ENCODE results near the gene CPEB2. TPM values are rescaled to one million over a fixed set of nuclear protein-coding genes. Genes with fewer than 3 reads are reported as not detected.
A peak's percentile ranks its signal among the peaks of the same experiment; 100 is the strongest.

The CPEB2 gene
- total and polyA plus RNA-seq, 10 of the 15 experiments (the other 5 are each of a cell fraction or from before 2014, with no cell fraction given) = 0.73 to 8.3 (median 3.7) TPM

DNA sequence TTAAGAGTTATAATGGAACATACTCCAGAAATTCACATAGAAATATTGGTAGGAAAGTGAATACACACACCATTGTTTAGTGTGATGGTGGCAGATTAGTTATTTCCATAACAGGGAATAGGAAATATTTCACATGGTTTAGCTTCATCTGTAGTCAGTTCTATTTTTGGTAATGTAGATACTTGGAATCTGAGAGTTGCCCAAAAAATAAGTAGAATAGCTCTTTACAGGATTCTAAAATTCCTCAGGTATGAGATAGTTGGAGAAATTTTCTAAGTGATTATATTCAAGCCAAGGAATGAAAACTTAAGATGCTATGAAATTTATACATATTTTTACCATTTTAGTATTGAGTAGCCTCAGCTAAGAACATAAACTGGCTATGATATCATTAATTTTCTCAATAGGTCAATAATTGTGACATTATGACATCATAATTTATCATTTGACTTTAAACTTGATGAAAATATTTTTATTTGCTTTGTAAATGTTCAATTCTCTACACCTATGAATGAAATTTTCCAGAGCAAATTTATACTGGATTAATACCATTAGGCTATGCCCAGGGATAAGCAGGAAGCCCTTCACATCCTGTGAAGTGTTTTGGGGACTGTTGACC, 35.8 kb downstream of the CPEB2 start:
- in situ Hi-C loops (cut with MboI) (no loop called here), intact Hi-C loops (cut with micrococcal nuclease; ENCODE audit: unreplicated experiment) (no loop called here)
- Histone ChIP-seq H3K27me3 (replicated peaks in 1 of 2; ENCODE audit: control insufficient read depth in 2 of 2, insufficient read depth in 2 of 2, low read length in 1 of 2) (no peaks in the 10 kb centered on the region), H3K9ac (ENCODE audit: control insufficient read depth, insufficient read depth, low read length) (no peak overlapping the region), H4K20me1 (ENCODE audit: control insufficient read depth, insufficient read depth) (no peaks in the 10 kb centered on the region), H3K27ac (ENCODE audit: control insufficient read depth, insufficient read depth) (no peak overlapping the region), H3K79me2 (ENCODE audit: control insufficient read depth, insufficient read depth, low read length) (no peaks in the 10 kb centered on the region), H3K9me3 (replicated peaks; ENCODE audit: control insufficient read depth, insufficient read depth, low read length) (no peaks in the 10 kb centered on the region), H3K4me3 (no peak overlapping the region), H2AFZ (ENCODE audit: control insufficient read depth, low read depth, low read length) (no peak overlapping the region), H3K4me2 (ENCODE audit: control insufficient read depth, insufficient read depth) (no peak overlapping the region), H3K4me1 (ENCODE audit: control insufficient read depth, insufficient read depth, low read length) (no peaks in the 10 kb centered on the region), H3K36me3 (ENCODE audit: control insufficient read depth in 2 of 2, insufficient read depth in 2 of 2, low read length in 1 of 2) (peaks cover 1 to 2% of the 10 kb centered on the region in 2 experiments)
- CTCF ChIA-PET = interaction anchor here (0.8 to 1.1 kb wide), 2 partner anchors 15 to 16 kb away, joined by 3 to 4 read pairs; no protein-coding TSS in a partner anchor
- no TSS peak for BruUV-seq (replicated peaks)
- TF ChIP-seq ATF7 (IDR thresholded peaks at IDR 0.05; ENCODE audit: low read depth) = peak; percentile 65; the same call in 1 of the 2 replicates
- no peak for TF ChIP-seq SMC3 (IDR thresholded peaks at IDR 0.05; ENCODE audit: borderline replicate concordance, low read length)
- ATAC-seq = no peak
- RAD21 ChIA-PET (ENCODE audit: unreplicated experiment) = interaction anchor here (1.3 to 1.9 kb wide), 3 partner anchors 8 to 37 kb away, joined by 4 to 6 read pairs (median 6); no protein-coding TSS in a partner anchor
- POLR2A ChIA-PET = interaction anchor here (1.0 kb wide), 1 partner anchor 9 kb away, joined by 6 read pairs; no protein-coding TSS in a partner anchor
- no peak for DNase-seq (ENCODE audit: low read depth, low spot score)
- SMC1A ChIA-PET (ENCODE audit: uncharacterized antibody, unreplicated experiment) = interaction anchor here (1.0 to 4.1 kb wide), 5 partner anchors 9 to 43 kb away, joined by 3 to 14 read pairs (median 3); no protein-coding TSS in a partner anchor
- no peak for FAIRE-seq

DNA sequence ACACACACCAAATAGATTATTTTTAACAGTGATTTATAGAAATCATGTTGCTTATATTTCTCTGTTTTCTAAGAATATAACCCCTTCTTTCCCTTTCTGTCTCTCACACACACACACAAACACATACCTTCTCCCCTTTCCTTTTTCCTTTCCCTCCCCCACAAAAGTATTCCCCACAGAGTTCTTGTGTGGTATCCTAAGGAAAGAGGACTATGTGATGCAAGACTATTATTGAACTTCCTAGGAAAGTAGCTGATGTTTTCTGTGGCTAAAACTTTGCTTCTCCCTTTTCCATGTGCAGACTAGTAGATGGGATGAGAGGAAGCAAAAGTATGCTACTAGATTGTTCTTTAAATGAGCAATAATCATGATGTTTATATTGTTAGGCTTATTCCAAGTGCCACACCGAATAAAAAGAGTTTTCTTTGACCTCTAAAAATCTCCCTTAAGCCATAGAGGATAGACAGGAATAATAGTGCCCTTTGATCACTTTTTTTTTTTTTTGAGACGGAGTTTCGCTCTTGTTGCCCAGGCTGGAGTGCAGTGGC, 38.7 kb downstream of the CPEB2 start:
- CTCF ChIA-PET = interaction anchor here (1.1 to 1.3 kb wide), 2 partner anchors 12 to 14 kb away, joined by 3 read pairs; no protein-coding TSS in a partner anchor
- no peak for FAIRE-seq
- Histone ChIP-seq H3K36me3 (ENCODE audit: control insufficient read depth in 2 of 2, insufficient read depth in 2 of 2, low read length in 1 of 2) (no peaks in the 10 kb centered on the region; a peak in 1 of 4 replicates), H3K79me2 (ENCODE audit: control insufficient read depth, insufficient read depth, low read length) (no peaks in the 10 kb centered on the region), H3K4me1 (ENCODE audit: control insufficient read depth, insufficient read depth, low read length) (no peaks in the 10 kb centered on the region), H3K9ac (ENCODE audit: control insufficient read depth, insufficient read depth, low read length) (no peak overlapping the region), H3K27ac (ENCODE audit: control insufficient read depth, insufficient read depth) (no peak overlapping the region), H3K4me3 (no peak overlapping the region), H3K4me2 (ENCODE audit: control insufficient read depth, insufficient read depth) (no peak overlapping the region), H2AFZ (ENCODE audit: control insufficient read depth, low read depth, low read length) (no peak overlapping the region), H3K27me3 (replicated peaks in 1 of 2; ENCODE audit: control insufficient read depth in 2 of 2, insufficient read depth in 2 of 2, low read length in 1 of 2) (no peaks in the 10 kb centered on the region), H3K9me3 (replicated peaks; ENCODE audit: control insufficient read depth, insufficient read depth, low read length) (no peaks in the 10 kb centered on the region), H4K20me1 (ENCODE audit: control insufficient read depth, insufficient read depth) (no peaks in the 10 kb centered on the region)
- POLR2A ChIA-PET = no interaction called here
- 81% methylated on average over 3 of the region's 3 CpGs for WGBS (ENCODE audit: insufficient coverage, insufficient replicate concordance, low lambda C conversion rate, missing lambda C conversion rate)
- no TSS peak for BruUV-seq (replicated peaks)
- SMC1A ChIA-PET (ENCODE audit: uncharacterized antibody, unreplicated experiment) = interaction anchor here (1.2 to 4.1 kb wide), 2 partner anchors 12 to 206 kb away, joined by 3 to 14 read pairs; no protein-coding TSS in a partner anchor
- in situ Hi-C loops (cut with MboI) = no loop called here
- intact Hi-C loops (cut with micrococcal nuclease; ENCODE audit: unreplicated experiment) = no loop called here
- RAD21 ChIA-PET (ENCODE audit: unreplicated experiment) = no interaction called here
- DNase-seq (ENCODE audit: low read depth, low spot score) = no peak
- ATAC-seq = no peak
- TF ChIP-seq, protein P1, sequence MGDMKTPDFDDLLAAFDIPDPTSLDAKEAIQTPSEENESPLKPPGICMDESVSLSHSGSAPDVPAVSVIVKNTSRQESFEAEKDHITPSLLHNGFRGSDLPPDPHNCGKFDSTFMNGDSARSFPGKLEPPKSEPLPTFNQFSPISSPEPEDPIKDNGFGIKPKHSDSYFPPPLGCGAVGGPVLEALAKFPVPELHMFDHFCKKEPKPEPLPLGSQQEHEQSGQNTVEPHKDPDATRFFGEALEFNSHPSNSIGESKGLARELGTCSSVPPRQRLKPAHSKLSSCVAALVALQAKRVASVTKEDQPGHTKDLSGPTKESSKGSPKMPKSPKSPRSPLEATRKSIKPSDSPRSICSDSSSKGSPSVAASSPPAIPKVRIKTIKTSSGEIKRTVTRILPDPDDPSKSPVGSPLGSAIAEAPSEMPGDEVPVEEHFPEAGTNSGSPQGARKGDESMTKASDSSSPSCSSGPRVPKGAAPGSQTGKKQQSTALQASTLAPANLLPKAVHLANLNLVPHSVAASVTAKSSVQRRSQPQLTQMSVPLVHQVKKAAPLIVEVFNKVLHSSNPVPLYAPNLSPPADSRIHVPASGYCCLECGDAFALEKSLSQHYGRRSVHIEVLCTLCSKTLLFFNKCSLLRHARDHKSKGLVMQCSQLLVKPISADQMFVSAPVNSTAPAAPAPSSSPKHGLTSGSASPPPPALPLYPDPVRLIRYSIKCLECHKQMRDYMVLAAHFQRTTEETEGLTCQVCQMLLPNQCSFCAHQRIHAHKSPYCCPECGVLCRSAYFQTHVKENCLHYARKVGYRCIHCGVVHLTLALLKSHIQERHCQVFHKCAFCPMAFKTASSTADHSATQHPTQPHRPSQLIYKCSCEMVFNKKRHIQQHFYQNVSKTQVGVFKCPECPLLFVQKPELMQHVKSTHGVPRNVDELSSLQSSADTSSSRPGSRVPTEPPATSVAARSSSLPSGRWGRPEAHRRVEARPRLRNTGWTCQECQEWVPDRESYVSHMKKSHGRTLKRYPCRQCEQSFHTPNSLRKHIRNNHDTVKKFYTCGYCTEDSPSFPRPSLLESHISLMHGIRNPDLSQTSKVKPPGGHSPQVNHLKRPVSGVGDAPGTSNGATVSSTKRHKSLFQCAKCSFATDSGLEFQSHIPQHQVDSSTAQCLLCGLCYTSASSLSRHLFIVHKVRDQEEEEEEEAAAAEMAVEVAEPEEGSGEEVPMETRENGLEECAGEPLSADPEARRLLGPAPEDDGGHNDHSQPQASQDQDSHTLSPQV (IDR thresholded peaks at IDR 0.05) = no peak
- TF ChIP-seq GATAD2B (conservative IDR thresholded peaks at IDR 0.05; ENCODE audit: low read depth) = no peak
- no peak for TF ChIP-seq IRF4 (IDR thresholded peaks at IDR 0.05; ENCODE audit: low read depth, low read length)
- no peak for TF ChIP-seq YBX1 (IDR thresholded peaks at IDR 0.05)
- TF ChIP-seq SKIL (IDR thresholded peaks at IDR 0.05; ENCODE audit: low read depth, poor library complexity, severe bottlenecking) = no peak
- TF ChIP-seq NFIC (IDR thresholded peaks at IDR 0.05; ENCODE audit: low read depth, low read length) = no peak
- TF ChIP-seq SMAD5 (IDR thresholded peaks at IDR 0.05; ENCODE audit: low read depth) = no peak
- no peak for TF ChIP-seq ZNF274 (IDR thresholded peaks at IDR 0.05; ENCODE audit: insufficient read depth, insufficient read length)
- no peak for TF ChIP-seq BACH1 (IDR thresholded peaks at IDR 0.05; ENCODE audit: borderline replicate concordance)

All from GM12878 (cell line).